Stomach (tissue), 9 donors: Measurements from ENCODE around the gene HS2ST1. TPM values are rescaled to one million over a fixed set of nuclear protein-coding genes. Genes with fewer than 3 reads are reported as not detected.

Source experiments
- DNase-seq, 2 donors: peaks; one replicate each; pipeline versions ENCODE4 v3.0.0 to v3.0.0-alpha.2; 2013 to 2019
- H3K27ac ChIP-seq, 5 donors: fragments of 200-600 bp in 4 of 5; sonication (generic) in 4 of 5; one replicate each; pipeline ENCODE4 v1.5.1; 2013 to 2019; ENCODE audit warnings: mild to moderate bottlenecking in 1 of 5, moderate library complexity in 1 of 5
- H3K27me3 ChIP-seq, 3 donors: fragments of 200-600 bp; sonication (generic); one replicate each; pipeline ENCODE4 v1.5.1; 2017 to 2019; ENCODE audit warnings: mixed run types in 1 of 3
- H3K36me3 ChIP-seq, 4 donors: fragments of 200-600 bp; sonication (generic); 1 replicate in 3 of 4; 2 replicates in 1 of 4; pipeline ENCODE4 v1.5.1; 2016 to 2019
- H3K4me1 ChIP-seq, 4 donors: fragments of 200-600 bp; sonication (generic); one replicate each; pipeline ENCODE4 v1.5.1; 2016 to 2019
- H3K4me3 ChIP-seq, 4 donors: fragments of 200-600 bp; sonication (generic) in 3 of 4; one replicate each; pipeline ENCODE4 v1.5.1; 2016 to 2019; ENCODE audit warnings: mild to moderate bottlenecking in 1 of 4
- H3K9me3 ChIP-seq, 4 donors: fragments of 200-600 bp; sonication (generic); one replicate each; pipeline ENCODE4 v1.5.1; 2016 to 2019
- CTCF ChIP-seq, 7 experiments: fragments of 450-650 bp in 4 of 7; fragments of 200-600 bp in 3 of 7; sonication (generic) in 3 of 7; IDR thresholded peaks; one replicate each; pipeline ENCODE4 v1.5.1; 2016 to 2019; ENCODE audit warnings: antibody characterized with exemption in 7 of 7, control low read depth in 2 of 7, mild to moderate bottlenecking in 1 of 7
- EP300 ChIP-seq: sonication (generic); formaldehyde crosslinking; IDR thresholded peaks from one replicate; pipeline ENCODE4 v1.6.1; 2017; ENCODE audit warnings: antibody characterized with exemption
- POLR2A ChIP-seq, 4 donors: fragments of 450-650 bp; IDR thresholded peaks; one replicate each; pipeline ENCODE4 v1.6.1; 2016; ENCODE audit warnings: antibody characterized with exemption in 4 of 4, control low read depth in 2 of 4, mild to moderate bottlenecking in 1 of 4, moderate library complexity in 1 of 4
- POLR2AphosphoS5 ChIP-seq, 3 donors: sonication (generic); formaldehyde crosslinking; IDR thresholded peaks; one replicate each; pipeline ENCODE4 v1.6.1; 2016; ENCODE audit warnings: antibody characterized with exemption in 3 of 3
- WGBS, 5 donors: extraction: QIAGEN DNeasy Blood & Tissue Kit in 3 of 5; methylation state at CpG; one replicate each; pipeline versions ENCODE4 v1.1.5 to v1.1.7; 2013 to 2018; 5-methylcytosine and 5-hydroxymethylcytosine counted together
- intact Hi-C: fragments of 100-400 bp; cut with DNase I; formaldehyde crosslinking; loops from one replicate; pipeline ENCODE4 v1.15.1; 2023; ENCODE audit warnings: low total_unique reads
- polyA plus RNA-seq, 3 donors: library from polyadenylated mRNA; stranded (reverse); fragments of 200-250 nt; gene quantifications; one replicate each; pipeline ENCODE4 v1.2.3, GENCODE V29; 2013
- total RNA-seq, 5 donors: library from RNA; depleted of rRNA; stranded (reverse); fragments of >200 nt; gene quantifications; one replicate each; pipeline versions ENCODE4 v1.1.0 to v1.2.3, GENCODE V29; 2014 to 2016
- donor health status: healthy with polysubstance abuse.
- donor health status: Bipolar disorder and iron deficiency.
- donor health status: healthy.

HS2ST1 gene
- total and polyA plus RNA-seq, 8 donors, result 1.8 to 29.0 (median 5.1) TPM

GRCh38 chr1:86868477-86868876 is 46.0 kb upstream of the HS2ST1 start:
- H3K9me3 ChIP-seq, result no peaks in the 10 kb centered on the region
- WGBS, 5 donors, result 80 to 98% (median 93%) methylated on average over 1 of the region's 1 CpG
- intact Hi-C loops, result no loop called here
- peaks cover 4 to 28% (median 7%) of the 10 kb centered on the region in 4 donors for H3K4me1 ChIP-seq
- H3K27me3 ChIP-seq, result no peaks in the 10 kb centered on the region
- no peak overlapping the region for H3K27ac ChIP-seq
- H3K4me3 ChIP-seq, result no peak overlapping the region
- TF ChIP-seq POLR2AphosphoS5 (IDR thresholded peaks at IDR 0.05) (no peak), EP300 (no peak), POLR2A (IDR thresholded peaks at IDR 0.05) (no peak), CTCF (IDR thresholded peaks at IDR 0.05) (no peak)
- DNase-seq, result no peak
- H3K36me3 ChIP-seq, result peaks cover 0 to 12% (median 10%) of the 10 kb centered on the region in 4 donors

DNA sequence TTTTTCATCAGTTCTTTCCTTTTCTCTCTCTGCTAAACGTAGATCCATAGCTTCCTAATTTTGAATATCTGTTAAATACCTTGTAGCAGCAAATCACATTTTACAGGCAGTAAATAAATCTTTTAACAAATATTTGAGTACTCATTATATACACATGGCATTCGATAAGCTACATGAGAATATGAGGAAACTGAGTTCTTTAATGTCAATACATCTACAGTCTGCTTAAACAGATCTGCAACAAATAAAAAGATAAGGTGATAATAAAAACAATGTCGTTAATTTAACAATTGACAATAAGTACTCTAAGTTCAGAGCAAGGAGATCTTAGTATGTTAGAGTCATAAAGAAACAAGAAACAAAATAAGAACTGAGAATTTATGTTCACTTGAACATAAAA is 43.4 kb upstream of the HS2ST1 start:
- no peaks in the 10 kb centered on the region for H3K27me3 ChIP-seq
- no peak overlapping the region for H3K4me3 ChIP-seq
- no peak for DNase-seq
- H3K4me1 ChIP-seq, result peaks cover 4 to 28% (median 7%) of the 10 kb centered on the region in 4 donors
- H3K36me3 ChIP-seq, result peaks cover 0 to 14% (median 9%) of the 10 kb centered on the region in 4 donors
- no peaks in the 10 kb centered on the region for H3K9me3 ChIP-seq
- H3K27ac ChIP-seq, result no peak overlapping the region
- TF ChIP-seq POLR2AphosphoS5 (IDR thresholded peaks at IDR 0.05) (no peak), POLR2A (IDR thresholded peaks at IDR 0.05) (no peak), CTCF (IDR thresholded peaks at IDR 0.05) (no peak), EP300 (no peak)
- intact Hi-C loops, result no loop called here
- WGBS, 5 donors, result 41 to 60% (median 57%) methylated on average over 3 of the region's 3 CpGs

GRCh38 chr1:86872086-86872485 is 42.3 kb upstream of the HS2ST1 start:
- Histone ChIP-seq H3K4me3 (no peak overlapping the region), H3K36me3 (peaks cover 0 to 21% (median 15%) of the 10 kb centered on the region in 4 donors), H3K27ac (no peak overlapping the region), H3K27me3 (no peaks in the 10 kb centered on the region), H3K9me3 (no peaks in the 10 kb centered on the region), H3K4me1 (peaks cover 4 to 28% (median 7%) of the 10 kb centered on the region in 4 donors)
- intact Hi-C loops, result no loop called here
- WGBS, 5 donors, result 89 to 92% (median 90%) methylated on average over 8 of the region's 8 CpGs
- peak in 1 of 2 donors; percentile 14 for DNase-seq
- TF ChIP-seq CTCF (IDR thresholded peaks at IDR 0.05) (no peak), POLR2A (IDR thresholded peaks at IDR 0.05) (no peak), POLR2AphosphoS5 (IDR thresholded peaks at IDR 0.05) (no peak), EP300 (no peak)

DNA sequence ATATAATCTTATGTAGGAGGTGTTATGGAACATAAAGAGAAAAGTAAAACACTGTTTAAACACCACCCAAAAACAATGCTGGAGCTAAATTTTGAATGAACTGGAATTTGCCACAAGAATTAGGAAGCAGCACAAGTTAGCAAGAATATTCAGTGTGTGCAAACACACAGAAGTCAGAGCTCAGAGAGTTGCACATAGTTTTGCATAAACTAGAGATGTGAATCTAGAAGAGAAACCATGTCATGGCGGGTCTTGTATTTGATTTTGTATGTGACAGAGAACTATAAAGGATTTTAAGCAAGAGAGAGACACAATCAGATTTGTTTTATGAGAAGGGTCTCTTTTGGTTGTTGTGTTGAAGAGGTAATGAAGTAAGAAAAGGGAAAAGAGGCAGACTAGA is 38.7 kb upstream of the HS2ST1 start:
- 86 to 100% (median 94%) methylated on average over 1 of the region's 1 CpG for WGBS, 5 donors
- TF ChIP-seq POLR2AphosphoS5 (IDR thresholded peaks at IDR 0.05) (no peak), CTCF (IDR thresholded peaks at IDR 0.05) (no peak), POLR2A (IDR thresholded peaks at IDR 0.05) (no peak), EP300 (no peak)
- H3K4me1 ChIP-seq, result peaks cover 4 to 18% (median 7%) of the 10 kb centered on the region in 4 donors
- no peaks in the 10 kb centered on the region for H3K9me3 ChIP-seq
- H3K27ac ChIP-seq, result no peak overlapping the region
- peaks cover 0 to 49% (median 41%) of the 10 kb centered on the region in 4 donors for H3K36me3 ChIP-seq
- no peak for DNase-seq
- no peak overlapping the region for H3K4me3 ChIP-seq
- intact Hi-C loops, result no loop called here
- H3K27me3 ChIP-seq, result no peaks in the 10 kb centered on the region
